Omental fat pad (tissue), 4 donors: Measurements from ENCODE around the gene HDLBP. TPM values are rescaled to one million over a fixed set of nuclear protein-coding genes. Genes with fewer than 3 reads are reported as not detected.

Experiments used
- ATAC-seq: fragments of 150-250 bp; one replicate; pipeline ENCODE4 v1.9.1; 2016; ENCODE audit warnings: mild to moderate bottlenecking, moderate library complexity; ENCODE audit not compliant: low FRiP score
- DNase-seq: peaks from one replicate; pipeline ENCODE4 v3.0.0-alpha.2; 2019; ENCODE audit warnings: low spot score
- CTCF ChIP-seq, 3 donors: fragments of 450-650 bp; IDR thresholded peaks; one replicate each; pipeline ENCODE4 v1.5.1; 2016 to 2017; ENCODE audit warnings: antibody characterized with exemption in 3 of 3, mild to moderate bottlenecking in 3 of 3, moderate library complexity in 2 of 3
- total RNA-seq, 4 donors: library from RNA; depleted of rRNA; stranded (reverse); fragments of >200 nt; gene quantifications; one replicate each; pipeline ENCODE4 v1.1.0, GENCODE V29; 2016

The HDLBP gene
- total RNA-seq, 4 donors from 2014 or later = 356 to 471 (median 416) TPM

GRCh38 chr2:241179899-241180298 is 135.6 kb downstream of the HDLBP start:
- no peak for ATAC-seq
- no peak for TF ChIP-seq CTCF (IDR thresholded peaks at IDR 0.05)

GRCh38 chr2:241178961-241179360 is 136.5 kb downstream of the HDLBP start:
- ATAC-seq = no peak
- TF ChIP-seq CTCF (IDR thresholded peaks at IDR 0.05) = no peak
- no peak for DNase-seq

More at GRCh38 chr2:241179899-241180298, 135.6 kb downstream of the HDLBP start:
- DNase-seq = no peak

DNA sequence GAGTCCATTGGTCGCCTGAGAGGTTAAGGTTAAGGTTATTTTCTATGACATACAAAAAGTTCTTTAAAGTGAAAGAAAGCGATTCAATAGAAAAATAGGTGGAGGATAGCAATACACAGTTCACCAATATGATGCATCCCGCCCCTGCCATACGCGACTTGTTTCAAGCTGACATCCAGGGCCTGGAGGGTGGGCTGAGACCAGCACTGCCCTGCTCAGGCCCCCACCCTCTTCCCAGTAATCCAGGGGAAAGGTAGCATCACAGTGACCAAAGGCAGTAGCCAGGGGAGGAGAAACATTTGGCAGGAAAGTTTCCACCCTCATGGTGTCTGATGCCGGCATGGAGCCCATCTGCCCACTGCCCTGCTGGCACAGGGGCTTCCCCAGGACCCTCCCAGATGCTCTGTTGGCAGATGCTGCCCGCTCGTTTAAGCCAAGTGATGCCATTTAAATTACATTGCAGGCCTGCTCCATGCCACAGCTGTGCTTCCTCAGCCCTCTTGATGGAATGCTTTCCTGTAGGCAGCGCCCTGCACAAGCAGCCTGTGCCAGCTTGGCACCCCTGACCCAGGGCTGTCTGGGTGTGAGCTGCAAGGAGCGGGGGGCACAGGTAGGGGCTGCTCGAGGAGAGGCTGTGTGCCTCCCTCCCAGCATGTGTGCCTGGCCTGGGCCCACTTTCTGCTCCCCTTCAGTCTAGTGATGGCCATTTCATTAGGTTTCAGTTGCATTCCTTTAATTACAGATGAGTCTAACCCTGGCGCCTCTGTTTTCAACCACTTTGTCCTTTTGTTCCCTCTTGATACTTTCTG is 137.7 kb downstream of the HDLBP start:
- no peak for DNase-seq
- no peak for ATAC-seq

More for the DNA sequence above, 137.7 kb downstream of the HDLBP start:
- TF ChIP-seq CTCF (IDR thresholded peaks at IDR 0.05) = no peak

Other genes with a start within 250 kb of the HDLBP start
- 10 to 100 TPM; 26.9 to 39.1 (median 34.5) TPM for gene MTERF4, start 213.4 kb downstream of the HDLBP start, total RNA-seq
- gene PASK, start 166.2 kb downstream of the HDLBP start, total RNA-seq = 1 to 10 TPM; 2.1 to 7.3 (median 6.1) TPM
- 10 to 100 TPM; 33.4 to 41.8 (median 35.4) TPM for gene PPP1R7, start 165.2 kb downstream of the HDLBP start, total RNA-seq
- under 1 TPM in 3 of 4 donors, not detected in 1; 0.50 to 0.65 (median 0.60) TPM for gene ANO7, start 127.0 kb downstream of the HDLBP start, total RNA-seq
- gene SEPTIN2, start 253 bp upstream of the HDLBP start, total RNA-seq = 100 to 1,000 TPM; 295 to 372 (median 307) TPM
- 10 to 100 TPM; 27.6 to 65.8 (median 34.1) TPM for gene FARP2, start 40.6 kb upstream of the HDLBP start, total RNA-seq
- gene STK25, start 192.9 kb upstream of the HDLBP start, total RNA-seq = 100 to 1,000 TPM; 103 to 175 (median 126) TPM
- 100 to 1,000 TPM in 1 of 4 donors, 10 to 100 TPM in 3; 79.6 to 179 (median 88.2) TPM for gene BOK, start 243.1 kb upstream of the HDLBP start, total RNA-seq